ENCODE results near the gene PKP3. TPM values are rescaled to one million over a fixed set of nuclear protein-coding genes. Genes with fewer than 3 reads are reported as not detected.
A peak's percentile ranks its signal among the peaks of the same experiment; 100 is the strongest.

PKP3 gene
- total RNA-seq, 3 donors from 2014 or later = 0.32 to 60.9 (median 36.7) TPM

DNA sequence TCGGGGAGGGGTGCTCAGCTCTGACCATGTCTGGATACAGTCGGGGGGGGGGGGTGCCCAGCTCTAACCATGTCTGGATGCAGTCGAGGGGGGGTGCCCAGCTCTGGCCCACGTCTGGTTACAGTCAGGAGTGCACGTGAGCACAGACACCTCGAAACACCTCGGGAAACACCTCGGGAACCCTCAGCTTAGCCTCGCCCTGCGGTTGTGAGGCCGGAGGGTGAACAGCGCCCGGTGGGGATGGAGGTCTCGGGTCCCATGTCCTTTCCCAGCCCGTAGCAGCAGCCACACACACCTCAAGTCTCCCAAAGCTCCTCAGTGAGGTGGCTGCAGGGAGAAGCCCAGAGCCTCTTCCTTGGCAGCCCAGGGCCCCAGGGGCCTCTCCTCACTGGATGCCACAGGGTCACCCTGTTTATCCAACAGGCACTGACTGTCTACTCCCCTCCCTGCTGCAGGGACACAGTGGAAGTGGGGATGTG is 18.7 kb downstream of the PKP3 start:
- Histone ChIP-seq H3K4me1 (peaks cover 0 to 8% of the 10 kb centered on the region in 2 donors), H3K4me3 (no peak overlapping the region), H3K9me3 (no peaks in the 10 kb centered on the region), H3K36me3 (no peaks in the 10 kb centered on the region), H3K27ac (no peak overlapping the region), H3K27me3 (no peaks in the 10 kb centered on the region)
- DNase-seq (ENCODE audit: low spot score in 2 of 2) = no peak
- TF ChIP-seq POLR2A (IDR thresholded peaks at IDR 0.05) = no peak
- TF ChIP-seq, protein P1, sequence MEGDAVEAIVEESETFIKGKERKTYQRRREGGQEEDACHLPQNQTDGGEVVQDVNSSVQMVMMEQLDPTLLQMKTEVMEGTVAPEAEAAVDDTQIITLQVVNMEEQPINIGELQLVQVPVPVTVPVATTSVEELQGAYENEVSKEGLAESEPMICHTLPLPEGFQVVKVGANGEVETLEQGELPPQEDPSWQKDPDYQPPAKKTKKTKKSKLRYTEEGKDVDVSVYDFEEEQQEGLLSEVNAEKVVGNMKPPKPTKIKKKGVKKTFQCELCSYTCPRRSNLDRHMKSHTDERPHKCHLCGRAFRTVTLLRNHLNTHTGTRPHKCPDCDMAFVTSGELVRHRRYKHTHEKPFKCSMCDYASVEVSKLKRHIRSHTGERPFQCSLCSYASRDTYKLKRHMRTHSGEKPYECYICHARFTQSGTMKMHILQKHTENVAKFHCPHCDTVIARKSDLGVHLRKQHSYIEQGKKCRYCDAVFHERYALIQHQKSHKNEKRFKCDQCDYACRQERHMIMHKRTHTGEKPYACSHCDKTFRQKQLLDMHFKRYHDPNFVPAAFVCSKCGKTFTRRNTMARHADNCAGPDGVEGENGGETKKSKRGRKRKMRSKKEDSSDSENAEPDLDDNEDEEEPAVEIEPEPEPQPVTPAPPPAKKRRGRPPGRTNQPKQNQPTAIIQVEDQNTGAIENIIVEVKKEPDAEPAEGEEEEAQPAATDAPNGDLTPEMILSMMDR (IDR thresholded peaks at IDR 0.05) = no peak
- no peak for TF ChIP-seq POLR2AphosphoS5 (IDR thresholded peaks at IDR 0.05)
- intact Hi-C loops (cut with DNase I; ENCODE audit: low total_unique reads) = no loop called here

GRCh38 chr11:413120-414081 is 19.4 kb downstream of the PKP3 start:
- intact Hi-C loops (cut with DNase I; ENCODE audit: low total_unique reads) = loop anchor here (2.0 kb wide), 1 partner anchor 77 kb away; no protein-coding TSS in a partner anchor
- no peaks in the 10 kb centered on the region for H3K9me3 ChIP-seq
- no peak for TF ChIP-seq POLR2AphosphoS5 (IDR thresholded peaks at IDR 0.05)
- TF ChIP-seq, protein P1 (IDR thresholded peaks at IDR 0.05) = no peak
- no peak for TF ChIP-seq POLR2A (IDR thresholded peaks at IDR 0.05)
- peaks cover 0 to 8% of the 10 kb centered on the region in 2 donors for H3K4me1 ChIP-seq
- no peak for DNase-seq (ENCODE audit: low spot score in 2 of 2)
- no peaks in the 10 kb centered on the region for H3K27me3 ChIP-seq
- no peak overlapping the region for H3K27ac ChIP-seq
- no peaks in the 10 kb centered on the region for H3K36me3 ChIP-seq
- H3K4me3 ChIP-seq = no peak overlapping the region

DNA sequence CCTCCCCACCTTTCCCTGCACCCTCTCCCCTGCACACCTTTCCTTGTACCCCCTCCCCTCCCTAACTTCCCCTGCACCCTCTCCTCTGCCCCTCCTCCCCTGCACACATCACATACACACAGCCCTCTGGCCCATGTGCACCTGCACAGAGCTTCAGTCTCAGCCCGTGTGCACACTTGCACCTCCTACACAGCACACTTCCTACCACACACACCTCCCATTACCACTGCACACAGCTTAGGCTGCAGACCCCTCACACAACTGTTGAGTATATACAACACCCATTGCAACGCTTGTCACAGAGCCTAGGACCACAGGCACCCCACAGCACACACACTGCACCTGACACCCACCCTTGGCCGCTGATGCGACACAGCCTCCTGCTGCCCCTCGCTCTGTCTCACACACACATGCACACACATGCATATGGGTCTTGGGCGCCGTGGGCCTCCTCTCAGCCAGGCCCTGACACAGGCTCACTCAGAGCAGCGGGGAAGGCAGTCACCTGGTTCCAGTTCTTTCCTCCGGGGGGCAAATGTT is 20.4 kb downstream of the PKP3 start:
- H3K27ac ChIP-seq = peak overlapping the region in 1 of 2 donors; percentile 52
- intact Hi-C loops (cut with DNase I; ENCODE audit: low total_unique reads) = loop anchor here (2.0 kb wide), 1 partner anchor 78 kb away; no protein-coding TSS in a partner anchor
- H3K36me3 ChIP-seq = no peaks in the 10 kb centered on the region
- no peaks in the 10 kb centered on the region for H3K9me3 ChIP-seq
- peak overlapping the region; percentile 42 to 75 (median 65) for H3K4me3 ChIP-seq
- peaks cover 0 to 8% of the 10 kb centered on the region in 2 donors for H3K4me1 ChIP-seq
- TF ChIP-seq POLR2AphosphoS5 (IDR thresholded peaks at IDR 0.05) (no peak), POLR2A (IDR thresholded peaks at IDR 0.05) (no peak)
- TF ChIP-seq, protein P1 (IDR thresholded peaks at IDR 0.05) = no peak
- peaks cover 0 to 3% of the 10 kb centered on the region in 2 donors for H3K27me3 ChIP-seq
- DNase-seq (ENCODE audit: low spot score in 2 of 2) = no peak

- TF ChIP-seq, protein P1 (IDR thresholded peaks at IDR 0.05) = no peak
- TF ChIP-seq POLR2A (IDR thresholded peaks at IDR 0.05) = no peak
- TF ChIP-seq POLR2AphosphoS5 (IDR thresholded peaks at IDR 0.05) = no peak
- peaks cover 0 to 3% of the 10 kb centered on the region in 2 donors for H3K27me3 ChIP-seq
- H3K9me3 ChIP-seq = no peaks in the 10 kb centered on the region
- no peaks in the 10 kb centered on the region for H3K36me3 ChIP-seq
- peaks cover 0 to 8% of the 10 kb centered on the region in 2 donors for H3K4me1 ChIP-seq
- peak overlapping the region; percentile 42 to 75 (median 65) for H3K4me3 ChIP-seq
- intact Hi-C loops (cut with DNase I; ENCODE audit: low total_unique reads) = loop anchor here (2.0 to 5.0 kb wide), 2 partner anchors 79 to 1287 kb away; no protein-coding TSS in a partner anchor
- no peak for DNase-seq (ENCODE audit: low spot score in 2 of 2)
- peak overlapping the region in 1 of 2 donors; percentile 86 for H3K27ac ChIP-seq
Measured at GRCh38 chr11:415640-416041, 21.6 kb downstream of the PKP3 start.

Measured in breast epithelium (tissue), 4 donors.